Measurements from ENCODE around the gene OR51M1.
"Not testable (repeated sequence)": the region's sequence is repeated elsewhere in the genome, so short reads cannot be mapped to it uniquely, and the experiment has no call there.

The OR51M1 gene

GRCh38 chr11:5349550-5349949 is 34.1 kb upstream of the OR51M1 start:
- H3K36me3 ChIP-seq (ENCODE audit: insufficient read depth, low read length), result no peaks in the 10 kb centered on the region
- no peak for DNase-seq (ENCODE audit: low read depth, low spot score)
- H3K9me3 ChIP-seq (ENCODE audit: low read depth, low read length), result no peaks in the 10 kb centered on the region
- H3K9ac ChIP-seq (ENCODE audit: insufficient read length), result no peak overlapping the region
- no peak overlapping the region for H3K27ac ChIP-seq
- TF ChIP-seq POLR2AphosphoS5 (IDR thresholded peaks at IDR 0.05; ENCODE audit: borderline replicate concordance, low read depth, low read length) (no peak), EZH2 (IDR thresholded peaks at IDR 0.05) (no peak), FOXP2 (optimal IDR thresholded peaks at IDR 0.05; ENCODE audit: control extremely low read depth, extremely low read length, insufficient read depth) (no peak)
- H3K4me3 ChIP-seq, result no peak overlapping the region

GRCh38 chr11:5351208-5351607 is 32.4 kb upstream of the OR51M1 start, which contains the start of gene OR51B6:
Gene OR51B6 (plus strand): TSS chr11:5351508. CDS start chr11:5351508, 0 bp downstream.
- no peaks in the 10 kb centered on the region for H3K9me3 ChIP-seq (ENCODE audit: low read depth, low read length)
- no peak within 1 kb of the TSS for H3K9ac ChIP-seq (ENCODE audit: insufficient read length)
- no peak for TF ChIP-seq FOXP2 (optimal IDR thresholded peaks at IDR 0.05; ENCODE audit: control extremely low read depth, extremely low read length, insufficient read depth)
- DNase-seq (ENCODE audit: low read depth, low spot score), result no peak
- no peaks in the 10 kb centered on the region for H3K36me3 ChIP-seq (ENCODE audit: insufficient read depth, low read length)
- no peak within 1 kb of the TSS for H3K27ac ChIP-seq
- H3K4me3 ChIP-seq, result no peak within 1 kb of the TSS

- H3K9me3 ChIP-seq (ENCODE audit: low read depth, low read length); H3K36me3 ChIP-seq (ENCODE audit: insufficient read depth, low read length); DNase-seq (ENCODE audit: low read depth, low spot score); H3K4me3 ChIP-seq; H3K9ac ChIP-seq (ENCODE audit: insufficient read length); H3K27ac ChIP-seq: not testable (repeated sequence)
Observed at GRCh38 chr11:5356031-5356430, 27.6 kb upstream of the OR51M1 start.

- TF ChIP-seq FOXP2 (optimal IDR thresholded peaks at IDR 0.05; ENCODE audit: control extremely low read depth, extremely low read length, insufficient read depth) (no peak), EZH2 (IDR thresholded peaks at IDR 0.05) (no peak), POLR2AphosphoS5 (IDR thresholded peaks at IDR 0.05; ENCODE audit: borderline replicate concordance, low read depth, low read length) (no peak)
- H3K27ac ChIP-seq, result no peak overlapping the region
- no peaks in the 10 kb centered on the region for H3K9me3 ChIP-seq (ENCODE audit: low read depth, low read length)
- no peak overlapping the region for H3K9ac ChIP-seq (ENCODE audit: insufficient read length)
- DNase-seq (ENCODE audit: low read depth, low spot score), result no peak
- H3K4me3 ChIP-seq, result no peak overlapping the region
- H3K36me3 ChIP-seq (ENCODE audit: insufficient read depth, low read length), result no peaks in the 10 kb centered on the region
Observed at GRCh38 chr11:5362017-5362625, 21.5 kb upstream of the OR51M1 start.

GRCh38 chr11:5363679-5364078 is 19.9 kb upstream of the OR51M1 start:
- no peak for DNase-seq (ENCODE audit: low read depth, low spot score)
- Histone ChIP-seq H3K36me3 (ENCODE audit: insufficient read depth, low read length) (no peaks in the 10 kb centered on the region), H3K9ac (ENCODE audit: insufficient read length) (no peak overlapping the region), H3K27ac (no peak overlapping the region), H3K4me3 (no peak overlapping the region), H3K9me3 (ENCODE audit: low read depth, low read length) (no peaks in the 10 kb centered on the region)
- TF ChIP-seq EZH2 (IDR thresholded peaks at IDR 0.05), result no peak
- TF ChIP-seq FOXP2 (optimal IDR thresholded peaks at IDR 0.05; ENCODE audit: control extremely low read depth, extremely low read length, insufficient read depth), result no peak
- TF ChIP-seq POLR2AphosphoS5 (IDR thresholded peaks at IDR 0.05; ENCODE audit: borderline replicate concordance, low read depth, low read length), result no peak

- TF ChIP-seq POLR2AphosphoS5 (IDR thresholded peaks at IDR 0.05; ENCODE audit: borderline replicate concordance, low read depth, low read length), result no peak
- TF ChIP-seq FOXP2 (optimal IDR thresholded peaks at IDR 0.05; ENCODE audit: control extremely low read depth, extremely low read length, insufficient read depth), result no peak
- no peak for TF ChIP-seq EZH2 (IDR thresholded peaks at IDR 0.05)
- no peak for DNase-seq (ENCODE audit: low read depth, low spot score)
- no peaks in the 10 kb centered on the region for H3K36me3 ChIP-seq (ENCODE audit: insufficient read depth, low read length)
- H3K4me3 ChIP-seq, result no peak overlapping the region
- no peak overlapping the region for H3K9ac ChIP-seq (ENCODE audit: insufficient read length)
- no peak overlapping the region for H3K27ac ChIP-seq
- no peaks in the 10 kb centered on the region for H3K9me3 ChIP-seq (ENCODE audit: low read depth, low read length)
Observed at GRCh38 chr11:5364214-5364613, 19.4 kb upstream of the OR51M1 start.

GRCh38 chr11:5366365-5366764 is 17.2 kb upstream of the OR51M1 start:
- DNase-seq (ENCODE audit: low read depth, low spot score); H3K4me3 ChIP-seq; H3K9me3 ChIP-seq (ENCODE audit: low read depth, low read length); H3K36me3 ChIP-seq (ENCODE audit: insufficient read depth, low read length); H3K9ac ChIP-seq (ENCODE audit: insufficient read length); H3K27ac ChIP-seq: not testable (repeated sequence)

- Histone ChIP-seq H3K36me3 (ENCODE audit: insufficient read depth, low read length) (no peaks in the 10 kb centered on the region), H3K4me3 (no peak overlapping the region), H3K9me3 (ENCODE audit: low read depth, low read length) (no peaks in the 10 kb centered on the region), H3K27ac (no peak overlapping the region), H3K9ac (ENCODE audit: insufficient read length) (no peak overlapping the region)
- DNase-seq (ENCODE audit: low read depth, low spot score), result no peak
- TF ChIP-seq FOXP2 (optimal IDR thresholded peaks at IDR 0.05; ENCODE audit: control extremely low read depth, extremely low read length, insufficient read depth) (no peak), POLR2AphosphoS5 (IDR thresholded peaks at IDR 0.05; ENCODE audit: borderline replicate concordance, low read depth, low read length) (no peak)
Observed at GRCh38 chr11:5366856-5367255, 16.8 kb upstream of the OR51M1 start.

- no peak for TF ChIP-seq POLR2AphosphoS5 (IDR thresholded peaks at IDR 0.05; ENCODE audit: borderline replicate concordance, low read depth, low read length)
- TF ChIP-seq FOXP2 (optimal IDR thresholded peaks at IDR 0.05; ENCODE audit: control extremely low read depth, extremely low read length, insufficient read depth), result no peak
- TF ChIP-seq EZH2 (IDR thresholded peaks at IDR 0.05), result no peak
- Histone ChIP-seq H3K36me3 (ENCODE audit: insufficient read depth, low read length) (no peaks in the 10 kb centered on the region), H3K4me3 (no peak overlapping the region), H3K9me3 (ENCODE audit: low read depth, low read length) (no peaks in the 10 kb centered on the region), H3K9ac (ENCODE audit: insufficient read length) (no peak overlapping the region), H3K27ac (no peak overlapping the region)
- DNase-seq (ENCODE audit: low read depth, low spot score), result no peak
Observed at GRCh38 chr11:5367448-5368074, 16.1 kb upstream of the OR51M1 start.

Data from SK-N-MC (cell line).